ENCODE data around the gene HAP1.

DNA sequence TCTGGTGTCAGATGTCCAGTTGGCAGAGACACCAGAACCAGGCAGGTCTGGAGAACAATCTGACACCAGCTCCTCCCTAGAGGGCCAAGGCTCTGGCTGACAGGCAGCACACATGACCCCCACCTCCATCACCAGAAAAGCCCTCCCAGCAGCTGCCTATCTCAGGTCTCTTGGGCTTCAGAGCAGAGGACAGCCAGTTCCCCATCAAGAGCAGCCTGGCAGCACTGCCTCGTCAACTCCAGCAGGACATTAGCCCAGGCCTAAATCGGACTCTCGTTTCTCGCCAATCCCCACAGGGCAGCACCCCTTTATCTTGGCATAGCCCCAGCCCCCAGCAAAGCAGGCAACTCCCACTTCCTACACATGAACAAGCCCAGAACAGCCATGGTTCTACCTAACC lies 47.7 kb upstream of the HAP1 start:
- TF ChIP-seq CTCF (IDR thresholded peaks at IDR 0.05), result no peak
- TF ChIP-seq ZFX (IDR thresholded peaks at IDR 0.05; ENCODE audit: borderline replicate concordance), result no peak
